AG04449 (cell line): ENCODE data around the gene SIGLECL1.

ENCODE experiments used
- CTCF ChIA-PET: fragments of 350-600 bp; formaldehyde crosslinking; extraction: SDS; loops from one replicate; lab custom pipeline; 2021; ENCODE audit warnings: antibody characterized with exemption; lab: Yijun Ruan, JAX
- POLR2A ChIA-PET: fragments of 400-600, 350-600 bp; formaldehyde crosslinking; extraction: SDS; loops from one replicate; lab custom pipeline; 2020; ENCODE audit warnings: antibody characterized with exemption, inconsistent platforms; lab: Yijun Ruan, JAX
- DNase-seq: peaks from one replicate; pipeline ENCODE4 v3.0.0-alpha.2; 2010; ENCODE audit warnings: low read depth, low spot score
- H3K4me3 ChIP-seq: 2 replicates; pipeline ENCODE4 v1.5.1; 2011; ENCODE audit warnings: low read depth, mild to moderate bottlenecking, control low read depth, low read length
- CTCF ChIP-seq: IDR thresholded peaks from one replicate; pipeline ENCODE4 v1.5.1; 2011; ENCODE audit warnings: mild to moderate bottlenecking, moderate library complexity, low read length, control low read depth, inconsistent platforms; ENCODE audit not compliant: insufficient read depth; ENCODE audit errors: missing control alignments

SIGLECL1 gene

GRCh38 chr19:51297406-51297805 lies 46.5 kb downstream of the SIGLECL1 start:
- ChIA-PET CTCF (no interaction called here), POLR2A (no interaction called here)
- no peak for TF ChIP-seq CTCF
- H3K4me3 ChIP-seq: no peak overlapping the region
- DNase-seq: no peak

DNA sequence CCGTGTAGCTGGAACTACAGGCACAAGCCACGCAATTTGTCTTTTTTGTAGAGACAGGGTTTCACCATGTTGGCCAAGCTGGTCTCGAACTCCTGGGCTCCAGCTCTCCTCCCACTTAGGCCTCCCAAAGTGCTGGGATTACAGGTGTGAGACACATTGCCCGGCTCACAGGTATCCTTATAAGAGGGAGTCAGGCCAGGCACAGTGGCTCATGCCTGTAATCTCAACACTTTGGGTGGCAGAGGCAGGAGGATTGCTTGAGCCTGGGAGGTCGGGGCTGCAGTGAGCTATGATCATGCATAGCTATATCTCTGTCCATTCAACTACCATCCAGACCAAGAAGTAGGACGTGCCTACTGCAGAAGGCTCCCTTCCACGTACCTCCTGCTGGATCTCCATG lies 50.4 kb downstream of the SIGLECL1 start:
- DNase-seq: no peak
- POLR2A ChIA-PET: no interaction called here
- TF ChIP-seq CTCF: no peak
- H3K4me3 ChIP-seq: no peak overlapping the region
- CTCF ChIA-PET: no interaction called here

- CTCF ChIA-PET: no interaction called here
Observed at GRCh38 chr19:51305479-51305878, 54.6 kb downstream of the SIGLECL1 start.

DNA sequence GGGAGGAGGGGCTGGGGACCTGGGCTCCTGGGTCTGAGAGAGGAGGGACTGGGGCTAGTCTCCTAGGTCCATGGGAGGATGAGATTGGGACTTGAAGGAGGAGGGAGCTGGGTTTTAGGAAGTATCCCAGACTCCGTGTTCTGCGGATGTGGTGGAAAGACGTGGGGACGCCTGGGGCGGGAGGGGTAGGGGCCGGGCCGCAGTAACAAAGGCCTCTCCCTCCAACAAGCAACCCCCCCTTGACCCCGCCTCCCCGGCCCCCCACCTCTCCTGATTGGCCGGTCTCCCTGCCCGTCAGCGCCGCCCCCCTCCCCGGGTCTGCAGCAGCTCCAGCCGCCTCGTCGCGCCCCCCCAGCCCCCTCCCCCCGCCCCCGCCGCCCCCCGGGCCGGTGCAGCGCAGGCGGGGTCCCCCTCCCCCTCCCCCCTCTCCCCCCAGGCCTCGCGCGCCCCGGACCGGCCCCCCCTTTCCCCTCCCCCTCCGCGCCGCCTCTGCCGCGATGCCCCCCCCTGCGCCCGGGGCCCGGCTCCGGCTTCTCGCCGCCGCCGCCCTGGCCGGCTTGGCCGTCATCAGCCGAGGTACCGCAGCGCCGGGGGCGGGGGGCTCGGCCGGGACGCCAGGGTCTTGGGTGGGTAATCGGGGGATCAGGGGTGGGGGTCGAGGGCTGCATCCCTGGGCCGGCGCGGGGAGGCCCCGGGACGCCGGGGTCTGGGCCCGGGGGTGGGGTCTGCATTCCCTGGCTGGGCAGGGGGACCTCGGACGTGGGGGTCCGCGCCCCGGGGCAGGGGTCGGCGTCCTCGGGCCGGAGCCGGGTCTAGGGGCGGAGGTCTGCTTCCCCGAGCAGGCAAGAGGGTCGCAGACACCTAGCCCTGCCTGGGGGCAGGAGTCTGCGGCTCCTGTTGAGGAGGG lies 60.7 kb downstream of the SIGLECL1 start, which contains the start of gene IGLON5:
Gene IGLON5 (plus strand): TSS at position 294 of the 907 bp plus-strand sequence. CDS start 204 bp downstream, at position 498.
- ChIA-PET CTCF (no interaction called here), POLR2A (no interaction called here)
- no peak for TF ChIP-seq CTCF
- DNase-seq: no peak
- H3K4me3 ChIP-seq: no peak within 1 kb of the TSS

More at GRCh38 chr19:51305479-51305878, 54.6 kb downstream of the SIGLECL1 start:
- no peak for DNase-seq
- TF ChIP-seq CTCF: no peak
- H3K4me3 ChIP-seq: no peak overlapping the region
- POLR2A ChIA-PET: no interaction called here

DNA sequence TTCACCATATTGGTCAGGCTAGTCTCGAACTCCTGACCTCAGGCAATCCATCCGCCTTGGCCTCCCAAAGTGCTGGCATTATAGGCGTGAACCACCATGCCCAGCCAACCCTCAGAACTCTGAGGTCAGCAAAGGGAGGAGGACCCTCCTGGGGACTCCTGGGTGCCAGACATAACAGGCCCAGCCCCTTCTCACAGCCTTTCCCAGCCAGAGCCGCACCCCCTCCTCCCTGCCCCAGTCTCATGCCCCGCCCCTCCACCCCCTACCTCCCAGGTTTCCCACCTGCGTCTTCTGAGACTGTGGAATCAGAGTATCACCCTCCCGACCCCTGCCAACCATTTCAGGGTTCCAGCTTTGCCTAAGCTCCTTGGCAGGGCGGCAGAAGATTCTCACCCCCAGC lies 65.8 kb downstream of the SIGLECL1 start:
- H3K4me3 ChIP-seq: no peak overlapping the region
- ChIA-PET CTCF (interaction anchor here (1.0 kb wide), 1 partner anchor 36 kb away, joined by 3 read pairs; no protein-coding TSS in a partner anchor), POLR2A (no interaction called here)
- no peak for DNase-seq
- no peak for TF ChIP-seq CTCF

- DNase-seq: no peak
- ChIA-PET POLR2A (no interaction called here), CTCF (interaction anchor here (0.9 kb wide), 1 partner anchor 22 kb away, joined by 3 read pairs; no protein-coding TSS in a partner anchor)
- no peak for TF ChIP-seq CTCF
- no peak overlapping the region for H3K4me3 ChIP-seq
Observed at GRCh38 chr19:51317376-51317775, 66.5 kb downstream of the SIGLECL1 start.
